HepG2 (cell line): ENCODE results near the gene MIGA2. TPM values are rescaled to one million over a fixed set of nuclear protein-coding genes. Genes with fewer than 3 reads are reported as not detected.

Experiments used
- ASH2L ChIP-seq: fragments of 300-600, 200-600 bp; sonication (generic); IDR thresholded peaks from 2 replicates; pipeline ENCODE4 v1.7.0; 2017; ENCODE audit warnings: low read depth, mild to moderate bottlenecking, moderate library complexity, mixed read lengths, low read length; ENCODE audit not compliant: insufficient read length
- GATAD1 ChIP-seq: IDR thresholded peaks from 2 replicates; pipeline ENCODE4 v1.6.1; 2016; ENCODE audit warnings: missing genetic modification reagents, missing compliant biosample characterization
- IRX3 ChIP-seq: sonication (generic); formaldehyde crosslinking; IDR thresholded peaks from 2 replicates; pipeline ENCODE4 v1.8.1; 2023; ENCODE audit warnings: mild to moderate bottlenecking, low read depth, missing genetic modification reagents, borderline replicate concordance
- KDM2A ChIP-seq: sonication (generic); formaldehyde crosslinking; IDR thresholded peaks from 2 replicates; pipeline ENCODE4 v1.4.0; 2020; ENCODE audit warnings: low read depth, missing genetic modification reagents, borderline replicate concordance
- MYPOP ChIP-seq: sonication (generic); formaldehyde crosslinking; IDR thresholded peaks from 2 replicates; pipeline ENCODE4 v1.8.1; 2023; ENCODE audit warnings: mild to moderate bottlenecking, moderate library complexity, missing genetic modification reagents
- NCOR1 ChIP-seq: fragments of 200-600 bp; sonication (generic); IDR thresholded peaks from 2 replicates; pipeline ENCODE4 v1.7.0; 2017; ENCODE audit warnings: antibody characterized with exemption, low read length, borderline replicate concordance
- NKX3-1 ChIP-seq: sonication (generic); formaldehyde crosslinking; IDR thresholded peaks from 2 replicates; pipeline ENCODE4 v1.5.0; 2020; ENCODE audit warnings: missing genetic modification reagents
- RAD51 ChIP-seq: fragments of 450-650 bp; IDR thresholded peaks from 2 replicates; pipeline ENCODE4 v1.6.1; 2016; ENCODE audit warnings: borderline replicate concordance
- ZBTB4 ChIP-seq: sonication (generic); formaldehyde crosslinking; IDR thresholded peaks from 2 replicates; pipeline ENCODE4 v1.4.0; 2020; ENCODE audit warnings: missing genetic modification reagents, mild to moderate bottlenecking, borderline replicate concordance
- ZHX2 ChIP-seq, 2 experiments: sonication (generic) in 1 of 2; formaldehyde crosslinking in 1 of 2; IDR thresholded peaks; 2 replicates each; pipeline versions ENCODE4 v1.6.1 to v1.9.0; 2014 to 2022; ENCODE audit warnings: antibody characterized with exemption in 1 of 2, borderline replicate concordance in 1 of 2, inconsistent platforms in 1 of 2, low read depth in 1 of 2, missing genetic modification reagents in 1 of 2
- ZMYM2 ChIP-seq: sonication (generic); formaldehyde crosslinking; IDR thresholded peaks from 2 replicates; pipeline ENCODE4 v1.8.0; 2022; ENCODE audit warnings: mild to moderate bottlenecking, missing genetic modification reagents
- ZNF446 ChIP-seq: sonication (generic); formaldehyde crosslinking; IDR thresholded peaks from 2 replicates; pipeline ENCODE4 v1.5.0; 2020; ENCODE audit warnings: mild to moderate bottlenecking, missing genetic modification reagents
- ZNF501 ChIP-seq: sonication (generic); formaldehyde crosslinking; IDR thresholded peaks from 2 replicates; pipeline ENCODE4 v1.5.1; 2020; ENCODE audit warnings: mild to moderate bottlenecking, moderate library complexity, missing genetic modification reagents
- ZSCAN25 ChIP-seq: sonication (generic); formaldehyde crosslinking; IDR thresholded peaks from 2 replicates; pipeline ENCODE4 v1.8.0; 2022; ENCODE audit warnings: mild to moderate bottlenecking, missing genetic modification reagents
- ZUFSP ChIP-seq: sonication (generic); formaldehyde crosslinking; IDR thresholded peaks from 2 replicates; pipeline ENCODE4 v1.9.0; 2021; ENCODE audit warnings: missing genetic modification reagents, mild to moderate bottlenecking, borderline replicate concordance
- polyA plus RNA-seq, 8 experiments: library from polyadenylated mRNA; depleted of rRNA in 3 of 8; stranded (reverse) in 7 of 8; unstranded in 1 of 8; fragments of >200 nt; fragmentation: Illumina TruSeq in 4 of 8; extraction: Trizol in 4 of 8; gene quantifications; 2 replicates each; pipeline versions ENCODE4 v1.2.1 to v1.2.3, GENCODE V29; 2011 to 2016; ENCODE audit warnings: low read depth in 4 of 8, missing spikeins in 1 of 8, mixed read lengths in 1 of 8; ENCODE audit not compliant: insufficient read depth in 1 of 8
- total RNA-seq, 5 experiments: library from RNA; depleted of rRNA; stranded (reverse); fragments of >200 nt; fragmentation: Illumina TruSeq; extraction: Trizol; gene quantifications; 2 replicates each; pipeline ENCODE4 v1.2.3, GENCODE V29; 2016; ENCODE audit warnings: low read depth in 1 of 5

The MIGA2 gene
- total and polyA plus RNA-seq, 2 of the 13 experiments (the other 11 are each of a cell fraction or from before 2014, with no cell fraction given): 10.8 to 17.1 TPM

GRCh38 chr9:129080601-129081387 lies 44.4 kb downstream of the MIGA2 start, which contains the start of gene DOLPP1 (continued):
- TF ChIP-seq MYPOP (CRISPR knock-in tag) (peak; percentile 38; the same call in 1 of the 2 replicates), ZUFSP (CRISPR knock-in tag) (no peak), NCOR1 (peak; percentile 53; the same call in 1 of the 2 replicates), ZNF501 (CRISPR knock-in tag) (peak; percentile 83), NKX3-1 (no peak), RAD51 (no peak), ASH2L (peak; percentile 85), ZSCAN25 (no peak), KDM2A (CRISPR knock-in tag) (peak; percentile 71; the same call in 1 of the 2 replicates), GATAD1 (CRISPR knock-in tag) (peak; percentile 93), ZBTB4 (CRISPR knock-in tag) (no peak), ZNF446 (CRISPR knock-in tag) (no peak), ZMYM2 (CRISPR knock-in tag) (no peak), IRX3 (CRISPR knock-in tag) (0 out of 2 replicates have a peak, but pooled peaks have one; percentile 25), ZHX2 (IDR thresholded peaks at IDR 0.05; ENCODE audit: low read depth) (peak; percentile 76), ZHX2 (CRISPR knock-in tag; IDR thresholded peaks at IDR 0.05; ENCODE audit: borderline replicate concordance) (no peak)
